ENCODE measurements around the gene MAP3K14.

MAP3K14 gene

GRCh38 chr17:45351831-45352230, 35.0 kb upstream of the MAP3K14 start:
- TF ChIP-seq FOXP2 (optimal IDR thresholded peaks at IDR 0.05; ENCODE audit: borderline replicate concordance, extremely low read depth, extremely low read length, insufficient read depth) (no peak), SIN3A (IDR thresholded peaks at IDR 0.05; ENCODE audit: borderline replicate concordance, insufficient read depth, low read length) (no peak), REST (IDR thresholded peaks at IDR 0.05; ENCODE audit: insufficient read depth in 1 of 2, low read depth in 2 of 2, low read length in 2 of 2) (no peak), POLR2AphosphoS5 (IDR thresholded peaks at IDR 0.05; ENCODE audit: low read depth, low read length) (no peak), TAF1 (IDR thresholded peaks at IDR 0.05; ENCODE audit: borderline replicate concordance, insufficient read depth, low read length) (no peak)

DNA sequence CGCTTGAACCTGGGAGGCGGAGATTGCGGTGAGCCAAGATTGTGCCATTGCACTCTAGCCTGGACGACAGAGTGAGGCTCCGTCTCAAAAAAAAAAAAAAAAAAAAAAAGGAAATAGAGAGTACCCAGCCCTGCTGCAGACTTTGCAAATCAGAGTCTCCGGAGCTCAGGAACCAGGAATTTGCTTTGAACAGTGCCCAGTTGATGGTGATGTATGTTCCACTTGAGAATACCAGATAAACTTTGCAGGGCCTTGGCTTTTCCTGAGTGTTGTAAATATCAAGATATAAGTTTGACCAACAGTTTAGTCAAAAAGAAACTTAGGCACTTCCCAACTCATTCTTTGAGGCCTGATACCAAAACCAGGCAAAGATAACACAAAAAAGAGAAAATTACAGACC, 30.6 kb upstream of the MAP3K14 start:
- TF ChIP-seq REST (IDR thresholded peaks at IDR 0.05; ENCODE audit: insufficient read depth in 1 of 2, low read depth in 2 of 2, low read length in 2 of 2) = no peak
- TF ChIP-seq TAF1 (IDR thresholded peaks at IDR 0.05; ENCODE audit: borderline replicate concordance, insufficient read depth, low read length) = no peak
- no peak for TF ChIP-seq SIN3A (IDR thresholded peaks at IDR 0.05; ENCODE audit: borderline replicate concordance, insufficient read depth, low read length)
- no peak for TF ChIP-seq FOXP2 (optimal IDR thresholded peaks at IDR 0.05; ENCODE audit: borderline replicate concordance, extremely low read depth, extremely low read length, insufficient read depth)
- TF ChIP-seq POLR2AphosphoS5 (IDR thresholded peaks at IDR 0.05; ENCODE audit: low read depth, low read length) = no peak

DNA sequence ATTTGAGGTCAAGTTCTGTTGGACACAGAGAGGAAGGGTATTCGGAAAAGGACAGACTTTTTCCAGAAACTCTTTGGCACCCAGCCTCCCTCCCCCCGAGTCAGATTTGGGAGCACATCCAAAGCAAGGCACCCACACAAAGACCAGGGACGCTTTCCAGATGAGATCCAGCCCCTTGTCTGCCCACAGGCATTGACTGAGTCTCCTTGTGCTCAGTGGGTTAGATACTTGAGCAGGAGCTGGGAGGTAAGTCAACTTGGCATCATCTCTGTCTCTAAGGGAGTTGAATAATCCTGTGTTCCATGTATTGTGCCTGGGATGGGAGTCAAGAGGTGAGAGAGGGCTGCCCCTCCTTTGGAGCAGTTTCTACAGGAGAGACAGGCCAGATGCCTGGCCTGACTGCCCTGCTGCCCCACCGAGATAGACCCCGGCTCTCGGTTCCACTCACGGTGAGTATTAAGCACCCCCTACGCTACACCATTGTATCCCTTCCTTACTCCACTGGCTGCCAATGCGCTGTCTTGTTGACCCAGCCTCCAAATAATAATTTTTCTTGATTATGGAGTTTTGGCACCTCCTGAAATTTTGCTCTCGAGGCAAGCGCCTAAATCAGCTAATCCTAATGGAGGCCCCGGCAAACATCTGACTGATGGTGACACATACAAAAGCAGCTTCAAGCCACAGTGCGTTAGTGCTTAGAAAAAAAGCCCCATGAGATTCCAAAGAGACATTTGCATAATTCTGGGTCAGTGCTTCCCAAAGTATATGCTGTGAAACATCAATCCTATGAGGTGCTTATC, 29.6 kb upstream of the MAP3K14 start:
- TF ChIP-seq SIN3A (IDR thresholded peaks at IDR 0.05; ENCODE audit: borderline replicate concordance, insufficient read depth, low read length) (no peak), FOXP2 (optimal IDR thresholded peaks at IDR 0.05; ENCODE audit: borderline replicate concordance, extremely low read depth, extremely low read length, insufficient read depth) (no peak), POLR2AphosphoS5 (IDR thresholded peaks at IDR 0.05; ENCODE audit: low read depth, low read length) (no peak), TAF1 (IDR thresholded peaks at IDR 0.05; ENCODE audit: borderline replicate concordance, insufficient read depth, low read length) (no peak), REST (IDR thresholded peaks at IDR 0.05; ENCODE audit: insufficient read depth in 1 of 2, low read depth in 2 of 2, low read length in 2 of 2) (no peak)

GRCh38 chr17:45345554-45346215, 28.9 kb upstream of the MAP3K14 start:
- TF ChIP-seq POLR2AphosphoS5 (IDR thresholded peaks at IDR 0.05; ENCODE audit: low read depth, low read length) (no peak), SIN3A (IDR thresholded peaks at IDR 0.05; ENCODE audit: borderline replicate concordance, insufficient read depth, low read length) (0 out of 2 replicates have a peak, but pooled peaks have one; percentile 47), REST (IDR thresholded peaks at IDR 0.05; ENCODE audit: insufficient read depth in 1 of 2, low read depth in 2 of 2, low read length in 2 of 2) (no peak)

Measured in PFSK-1 (cell line).